HG03354 (cell line): ENCODE results near the gene PKP3.
"Not testable (repeated sequence)": the region's sequence is repeated elsewhere in the genome, so short reads cannot be mapped to it uniquely, and the experiment has no call there.

Experiments used
- ATAC-seq: cut with Tn5 transposase; IDR thresholded peaks from one replicate; pipeline ENCODE4 v1.9.1; 2021; ENCODE audit warnings: mild to moderate bottlenecking; ENCODE audit not compliant: unreplicated experiment, poor library complexity, severe bottlenecking

PKP3 gene

DNA sequence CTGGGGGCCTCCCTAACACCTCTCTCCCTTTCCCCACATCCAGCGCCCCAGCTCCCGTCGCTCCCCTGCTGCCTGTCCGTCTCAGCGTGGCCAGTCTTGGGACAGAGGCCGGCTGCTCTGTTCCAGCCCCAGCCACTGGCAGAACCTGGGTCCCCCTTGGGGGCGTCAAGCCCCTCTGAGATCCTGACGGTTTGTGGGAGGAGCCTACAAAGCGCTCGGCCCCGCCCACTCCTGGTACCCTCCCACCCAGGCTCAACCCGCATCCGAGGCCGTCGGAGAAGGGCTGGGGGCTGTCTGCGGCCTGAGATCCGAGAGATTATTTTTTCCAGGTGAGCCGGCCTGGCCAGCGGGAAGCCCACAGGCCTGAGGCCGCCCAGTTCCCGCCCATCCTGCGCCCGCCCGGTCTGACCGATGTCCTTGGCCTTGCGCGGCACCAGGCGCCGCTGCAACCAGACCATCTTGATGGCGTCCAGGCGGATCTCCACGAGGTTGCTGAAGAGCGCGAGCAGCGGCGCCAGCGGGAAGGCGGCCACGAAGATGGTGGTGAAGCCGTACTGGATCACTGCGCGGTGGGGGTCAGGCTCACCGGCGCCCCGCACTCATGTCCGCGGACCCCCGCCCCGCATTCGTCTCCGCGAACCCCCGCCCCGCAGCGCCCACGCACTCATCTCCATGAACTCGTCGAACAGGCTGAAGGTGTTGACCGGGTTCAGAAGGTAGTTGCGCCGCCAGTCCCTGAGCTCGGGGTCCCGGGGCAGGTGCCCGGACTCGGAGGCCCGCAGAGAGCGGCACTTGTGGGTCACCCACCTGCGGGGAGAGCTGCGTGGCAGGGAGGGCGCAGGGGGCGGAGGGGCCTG lies 26.3 kb downstream of the PKP3 start:
- ATAC-seq = no peak

DNA sequence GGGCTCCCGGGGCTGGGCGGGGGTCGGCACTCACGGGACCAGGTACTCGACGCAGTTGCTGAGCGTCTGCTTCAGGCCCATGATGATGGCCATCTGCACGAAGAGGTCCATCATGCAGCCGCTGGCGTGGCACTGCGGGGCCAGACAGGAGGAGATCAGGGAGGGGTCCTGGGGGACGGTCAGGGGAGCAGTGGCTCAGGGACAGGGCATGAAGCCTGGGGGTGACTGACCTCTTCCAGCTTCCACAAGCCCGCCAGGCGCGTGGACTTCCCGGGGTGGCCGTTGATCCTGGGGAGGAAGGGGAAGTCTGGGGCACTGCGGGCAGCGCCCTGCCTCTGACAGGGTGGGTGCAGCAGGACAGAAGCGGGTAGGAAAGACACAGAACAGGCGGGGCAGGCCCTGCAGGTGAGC lies 26.9 kb downstream of the PKP3 start:
- no peak for ATAC-seq

DNA sequence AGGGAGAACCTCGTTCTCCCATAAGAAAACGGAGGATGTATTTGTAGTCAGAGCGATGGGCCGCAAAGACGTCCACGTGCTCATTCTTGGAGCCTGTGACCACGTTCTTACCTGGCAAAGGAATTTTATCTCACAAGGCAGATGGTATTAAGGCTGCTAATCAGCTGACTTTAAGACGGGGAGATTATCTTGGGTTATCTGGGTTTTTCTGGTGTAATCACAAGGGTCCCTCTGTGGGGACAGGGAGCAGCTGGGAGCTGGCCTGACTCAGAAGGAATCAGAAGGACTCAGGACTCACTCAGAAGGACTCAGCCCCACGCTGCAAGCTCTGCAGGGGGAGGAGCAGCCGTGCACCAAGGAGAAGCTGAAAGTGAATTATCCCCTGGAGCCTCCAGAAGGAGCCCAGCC lies 28.2 kb downstream of the PKP3 start:
- no peak for ATAC-seq

DNA sequence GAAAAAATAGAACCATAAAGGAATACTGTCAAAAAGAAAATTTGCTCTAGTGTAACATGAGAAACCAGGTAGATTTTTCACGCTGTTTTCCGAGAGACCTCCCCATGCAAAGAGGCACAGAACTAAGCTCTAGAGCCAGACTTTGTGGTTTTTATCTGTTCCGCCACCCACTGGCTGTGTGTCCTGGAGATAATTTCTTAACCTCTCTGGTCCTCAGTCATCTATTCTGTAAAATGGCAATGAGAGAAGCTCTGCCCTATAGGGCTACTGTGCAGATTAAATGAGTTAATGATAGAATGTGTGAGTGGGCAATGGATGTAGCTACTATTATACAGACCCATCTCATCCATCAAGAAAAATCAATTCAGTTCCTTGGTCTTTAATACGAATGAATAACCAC lies 30.2 kb downstream of the PKP3 start:
- ATAC-seq = no peak

DNA sequence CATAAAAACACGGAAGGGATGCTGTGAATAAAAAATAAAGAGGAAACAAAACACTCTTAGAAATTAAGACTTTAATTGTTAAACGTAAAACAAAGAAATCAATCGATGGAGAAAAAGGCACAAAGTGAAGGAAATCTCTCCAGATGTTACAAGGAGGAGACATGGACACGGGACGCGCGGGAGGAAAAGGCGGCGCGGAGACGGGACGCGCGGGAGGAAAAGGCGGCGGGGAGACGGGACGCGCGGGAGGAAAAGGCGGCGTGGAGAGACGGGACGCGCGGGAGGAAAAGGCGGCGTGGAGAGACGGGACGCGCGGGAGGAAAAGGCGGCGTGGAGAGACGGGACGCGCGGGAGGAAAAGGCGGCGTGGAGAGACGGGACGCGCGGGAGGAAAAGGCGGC lies 30.8 kb downstream of the PKP3 start:
- not testable (repeated sequence) for ATAC-seq

DNA sequence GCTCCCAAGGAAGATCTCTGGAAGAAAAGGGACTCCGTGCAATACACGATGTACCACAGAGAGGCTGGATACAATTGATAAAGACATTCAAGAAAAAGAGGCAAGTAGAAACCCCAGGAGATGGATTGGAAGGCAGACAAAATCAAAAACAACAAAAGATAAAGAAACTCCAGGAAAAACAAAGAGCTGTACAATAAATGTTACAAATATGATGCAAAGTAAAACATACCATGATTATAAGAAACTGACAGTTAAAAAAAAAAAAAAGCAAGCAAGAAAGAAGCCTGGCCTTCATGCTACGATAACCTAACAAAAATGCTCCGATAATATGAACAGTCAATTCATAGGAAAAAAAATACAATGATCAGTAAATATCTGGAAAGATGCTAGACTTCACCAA lies 31.3 kb downstream of the PKP3 start:
- no peak for ATAC-seq

DNA sequence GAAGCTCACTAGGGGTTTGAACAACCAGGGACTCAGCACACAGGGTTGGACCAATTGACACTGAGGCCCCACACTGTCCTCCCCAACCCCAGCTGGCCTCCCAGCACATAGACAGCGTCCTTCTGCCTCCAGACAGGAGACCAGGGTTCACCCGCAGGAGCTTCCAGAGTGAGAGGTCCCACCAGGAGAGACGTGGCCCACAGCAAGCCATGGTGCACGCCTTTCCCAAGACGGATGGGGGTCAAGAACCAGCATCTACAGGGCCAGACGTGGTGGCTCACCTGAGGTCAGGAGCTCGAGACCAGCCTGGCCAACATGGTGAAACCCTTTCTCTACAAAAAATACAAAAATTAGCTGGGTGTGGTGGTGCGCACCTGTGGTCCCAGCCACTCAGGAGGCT lies 32.8 kb downstream of the PKP3 start:
- ATAC-seq = no peak

DNA sequence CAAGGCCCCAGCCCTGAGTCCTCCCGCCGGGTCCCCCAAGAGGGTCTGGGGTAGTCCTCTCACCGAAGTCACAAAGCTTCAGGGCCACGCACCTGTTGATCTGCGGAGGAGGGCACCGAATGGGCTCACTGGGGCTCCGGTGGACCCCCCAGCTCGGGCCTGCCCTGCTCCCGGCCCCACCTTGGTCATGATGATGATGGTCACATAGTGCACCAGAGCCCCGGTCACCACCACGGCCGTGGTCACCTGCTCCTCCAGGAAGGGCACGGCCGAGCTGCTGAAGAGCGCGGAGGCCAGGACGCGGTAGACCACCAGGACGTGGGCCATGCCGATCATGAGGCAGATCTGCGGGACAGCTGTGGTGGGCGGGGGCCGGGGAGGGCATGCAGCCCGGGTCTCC lies 34.3 kb downstream of the PKP3 start:
- no peak for ATAC-seq

DNA sequence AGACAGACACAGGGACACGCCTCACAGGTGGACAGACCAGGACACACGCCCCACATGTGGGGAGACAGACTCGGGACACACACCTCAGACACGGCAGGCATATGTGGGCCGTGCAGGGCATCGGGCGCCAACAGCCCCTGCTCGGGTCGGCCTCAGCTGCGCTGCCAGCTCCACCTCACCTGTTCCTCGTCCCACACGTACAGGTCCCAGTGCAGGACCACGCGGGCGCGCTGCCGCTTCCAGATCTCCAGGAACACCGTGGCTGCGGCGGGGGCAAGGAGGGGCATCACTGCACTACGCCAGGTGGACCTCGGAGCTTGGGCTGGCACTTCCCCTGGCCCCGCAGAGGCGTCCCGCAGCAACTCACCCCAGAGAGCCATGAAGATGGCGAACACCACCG lies 35.4 kb downstream of the PKP3 start:
- no peak for ATAC-seq

DNA sequence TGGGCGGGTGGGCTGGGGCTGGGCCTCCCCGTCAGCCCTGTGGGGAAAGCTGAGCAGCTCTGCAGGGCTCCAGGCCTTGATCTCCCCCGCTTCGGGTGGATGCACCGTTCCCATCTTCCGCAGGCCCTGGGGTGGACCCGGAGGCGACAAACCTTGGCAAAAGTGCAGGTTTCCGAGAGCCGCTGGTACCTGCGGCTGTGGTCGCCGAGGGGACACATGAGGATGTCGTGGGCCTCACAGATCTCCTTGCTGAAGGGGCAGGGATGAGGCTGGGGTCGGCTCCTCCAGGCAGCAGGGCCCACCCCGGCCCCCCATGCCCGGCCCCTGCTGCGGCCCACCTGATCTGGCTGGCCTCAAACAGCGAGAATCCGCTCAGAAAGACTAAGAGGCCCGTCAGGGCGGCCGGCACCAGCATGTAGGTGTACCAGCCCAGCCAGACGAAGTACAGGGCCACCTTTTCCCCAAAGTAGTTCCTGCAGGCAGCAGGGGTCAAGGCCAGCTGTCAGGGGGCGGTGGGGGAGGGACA lies 36.0 kb downstream of the PKP3 start:
- no peak for ATAC-seq

DNA sequence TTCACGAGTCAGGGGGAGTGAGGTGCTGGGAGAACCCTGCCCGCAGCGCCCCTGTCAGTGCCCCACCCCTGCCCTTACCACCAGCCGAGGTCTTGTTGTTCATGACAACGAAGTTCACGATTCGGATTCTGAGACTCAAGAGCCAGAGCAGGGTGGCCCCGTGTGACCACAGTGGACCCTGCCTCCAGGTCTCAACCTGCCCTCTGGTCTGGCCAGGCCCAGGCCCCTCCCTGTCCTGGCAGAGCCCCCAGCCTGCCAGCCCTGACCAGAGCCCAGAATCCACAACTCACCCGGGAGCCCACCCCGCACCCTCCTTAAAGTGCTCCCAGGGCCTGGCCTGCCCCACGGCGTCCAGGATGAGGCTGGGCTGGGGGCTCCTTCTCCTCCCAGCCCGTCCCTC lies 37.9 kb downstream of the PKP3 start:
- no peak for ATAC-seq

DNA sequence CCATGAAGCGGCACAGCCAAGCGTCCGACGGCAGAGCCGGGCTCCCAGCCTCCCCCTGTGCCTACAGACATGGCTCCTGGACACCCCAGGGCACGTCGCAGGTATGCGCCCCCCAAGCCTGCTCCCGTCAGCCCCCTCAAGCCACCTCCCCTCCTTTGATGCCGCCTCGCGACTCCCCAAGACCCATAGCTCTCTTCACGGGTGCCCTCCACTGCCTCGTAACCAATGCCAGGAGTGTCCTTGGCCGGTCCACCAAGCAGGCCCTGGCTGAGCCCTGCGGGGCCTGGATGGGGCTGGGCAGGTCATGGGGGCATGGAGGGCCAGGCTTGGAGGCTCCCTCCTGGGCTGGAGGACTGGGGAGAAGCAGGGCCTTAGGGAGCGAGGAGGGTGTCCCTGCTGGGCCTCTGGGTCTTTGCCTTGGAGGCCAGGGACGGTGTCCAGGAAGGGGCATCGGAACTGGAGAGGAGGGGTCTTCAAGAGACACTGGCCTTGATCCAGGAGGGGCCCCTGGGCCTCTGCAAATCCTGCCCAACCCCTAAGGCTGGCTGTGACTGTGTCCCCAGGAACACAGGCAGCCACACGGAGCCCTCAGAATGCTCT lies 38.6 kb downstream of the PKP3 start:
- ATAC-seq = no peak

DNA sequence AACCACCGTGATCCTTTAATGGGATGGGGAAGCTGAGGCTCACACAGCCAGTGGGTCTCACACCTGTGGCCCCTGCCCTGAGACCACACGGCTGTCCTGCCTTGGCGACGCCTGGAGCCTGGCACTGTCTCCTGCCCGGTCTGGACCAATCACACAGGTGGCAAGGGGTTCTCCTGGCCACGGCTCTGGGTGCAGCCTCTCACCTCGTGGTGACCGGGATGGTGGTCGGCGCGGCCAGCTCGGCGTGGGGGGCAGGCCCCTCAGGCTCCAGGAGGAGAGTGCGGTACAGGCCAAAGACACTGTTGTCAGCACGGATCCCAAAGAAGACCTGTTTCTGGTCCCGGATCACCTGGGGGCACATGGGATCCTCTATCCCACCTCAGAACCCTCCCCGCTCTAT lies 39.1 kb downstream of the PKP3 start:
- no peak for ATAC-seq

DNA sequence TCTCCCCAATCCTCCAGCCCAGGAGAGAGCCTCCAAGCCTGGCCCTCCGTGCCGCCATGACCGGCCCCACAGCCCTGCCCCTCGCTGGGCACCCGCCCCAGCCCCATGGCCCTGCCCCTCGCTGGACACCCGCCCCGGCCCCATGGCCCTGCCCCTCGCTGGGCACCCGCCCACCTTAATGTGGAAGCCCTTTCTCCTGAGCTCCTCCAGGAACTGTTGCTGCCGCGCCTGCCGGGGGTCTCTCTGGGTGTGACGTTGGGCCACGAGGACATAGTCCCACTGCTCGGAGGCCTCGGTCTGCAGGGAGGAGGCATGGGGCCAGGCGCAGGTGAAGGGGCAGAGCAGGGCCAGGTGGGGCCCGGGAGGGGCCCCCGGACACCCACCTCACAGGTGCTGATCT lies 39.6 kb downstream of the PKP3 start:
- ATAC-seq = no peak

DNA sequence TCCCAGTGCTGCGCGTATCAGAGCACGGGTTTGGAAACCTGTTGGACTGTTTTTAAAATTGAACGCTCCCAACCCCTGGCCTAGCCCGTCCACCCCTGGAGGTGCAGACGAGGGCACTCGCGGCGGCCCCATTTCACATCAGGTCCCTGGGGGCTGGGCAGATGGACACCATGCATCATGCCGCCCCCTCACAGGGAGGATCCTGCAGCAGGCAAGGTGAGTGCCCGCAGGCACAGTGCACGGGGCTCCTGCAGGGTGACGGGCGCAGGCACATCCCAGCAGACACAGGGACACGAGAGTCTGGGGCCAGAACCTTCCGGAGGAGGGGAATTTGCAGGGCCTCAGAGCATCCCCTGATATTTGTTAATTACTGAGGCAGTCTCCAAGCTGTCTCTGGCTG lies 40.5 kb downstream of the PKP3 start:
- ATAC-seq = no peak

DNA sequence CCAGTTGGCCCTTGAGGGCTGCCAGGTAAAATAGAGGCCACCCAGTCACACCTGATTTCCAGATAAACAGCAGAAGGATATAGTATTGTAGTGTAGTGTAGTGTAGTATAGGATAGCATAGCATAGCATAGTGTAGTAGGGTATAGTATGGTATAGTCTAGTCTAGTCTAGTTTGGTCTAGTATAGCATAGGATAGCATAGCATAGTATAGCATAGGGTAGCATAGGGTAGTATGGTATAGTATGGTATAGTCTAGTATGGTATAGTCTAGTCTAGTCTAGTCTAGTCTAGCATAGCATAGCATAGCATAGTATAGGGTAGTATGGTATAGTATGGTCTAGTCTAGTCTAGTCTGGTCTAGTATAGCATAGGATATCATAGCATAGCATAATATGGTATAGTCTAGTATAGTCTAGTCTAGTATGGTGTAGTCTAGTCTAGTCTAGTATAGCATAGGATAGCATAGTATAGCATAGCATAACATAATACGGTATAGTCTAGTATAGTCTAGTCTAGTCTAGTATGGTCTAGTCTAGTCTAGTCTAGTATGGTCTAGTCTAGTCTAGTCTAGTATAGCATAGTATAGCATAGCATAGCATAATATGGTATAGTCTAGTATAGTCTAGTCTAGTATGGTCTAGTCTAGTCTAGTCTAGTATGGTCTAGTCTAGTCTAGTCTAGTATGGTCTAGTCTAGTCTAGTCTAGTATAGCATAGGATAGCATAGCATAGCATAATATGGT lies 41.2 kb downstream of the PKP3 start:
- not testable (repeated sequence) for ATAC-seq

DNA sequence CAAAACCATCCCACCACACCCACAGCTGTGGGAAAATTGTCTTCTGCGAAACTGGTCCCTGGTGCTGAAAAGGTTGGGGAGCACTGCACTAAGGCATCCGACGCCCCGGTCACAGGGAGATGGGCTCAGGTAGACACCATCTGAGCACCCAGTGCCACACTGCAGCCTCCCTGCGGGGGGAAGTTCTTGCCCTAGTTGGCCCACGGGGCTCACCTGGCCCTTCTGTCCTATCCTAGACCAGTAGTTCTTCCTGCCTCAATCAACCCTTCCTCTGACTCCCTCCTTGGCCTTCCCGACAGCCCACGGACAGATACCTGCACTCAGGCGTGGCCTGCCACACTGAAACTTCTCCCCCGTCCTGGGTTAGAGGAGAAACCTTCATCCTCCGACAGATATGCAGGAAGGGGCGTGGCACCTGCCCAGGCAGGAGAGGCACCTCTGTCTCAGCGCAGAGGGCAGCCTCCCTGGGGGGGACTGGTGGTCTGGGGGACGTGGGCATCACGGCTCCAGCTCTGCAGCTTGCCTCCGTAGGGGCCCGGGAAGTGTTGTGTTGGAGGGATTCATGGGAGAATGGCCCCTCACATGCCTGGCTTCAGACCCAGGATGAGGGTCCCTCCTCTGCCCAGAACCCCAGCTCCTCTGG lies 43.3 kb downstream of the PKP3 start:
- no peak for ATAC-seq

DNA sequence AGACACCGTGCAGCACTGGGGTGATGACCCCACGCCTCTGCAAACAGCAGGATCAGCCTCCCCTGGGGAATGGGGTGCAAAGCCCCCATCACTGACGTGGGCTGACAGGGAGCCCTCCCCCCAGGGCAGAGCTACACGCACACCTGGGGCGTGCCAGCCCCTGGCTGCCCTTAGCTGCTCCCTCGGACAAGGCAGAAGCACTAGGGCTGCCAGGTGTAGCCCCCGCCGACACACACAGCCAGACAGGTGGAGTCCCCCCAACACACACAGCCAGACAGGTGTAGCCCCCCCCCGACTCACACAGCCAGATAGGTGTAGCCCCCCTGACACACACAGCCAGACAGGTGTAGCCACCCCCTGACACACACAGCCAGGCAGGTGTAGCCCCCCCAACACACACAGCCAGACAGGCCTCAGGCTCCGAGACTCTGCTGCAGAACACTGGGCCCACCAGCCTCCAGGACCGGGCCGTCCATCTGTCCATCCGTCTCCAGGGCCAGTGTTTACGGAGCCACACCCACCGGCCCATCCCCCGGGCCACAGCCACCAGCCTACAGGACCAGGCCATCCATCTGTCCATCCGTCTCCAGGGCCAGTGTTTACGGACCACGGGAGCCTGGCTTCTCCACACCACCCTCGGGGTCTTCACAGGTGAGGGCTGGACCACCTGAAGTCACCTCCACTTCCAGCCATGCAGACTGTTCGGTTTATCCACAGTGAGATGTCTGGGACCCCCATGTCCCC lies 44.3 kb downstream of the PKP3 start:
- ATAC-seq = no peak

DNA sequence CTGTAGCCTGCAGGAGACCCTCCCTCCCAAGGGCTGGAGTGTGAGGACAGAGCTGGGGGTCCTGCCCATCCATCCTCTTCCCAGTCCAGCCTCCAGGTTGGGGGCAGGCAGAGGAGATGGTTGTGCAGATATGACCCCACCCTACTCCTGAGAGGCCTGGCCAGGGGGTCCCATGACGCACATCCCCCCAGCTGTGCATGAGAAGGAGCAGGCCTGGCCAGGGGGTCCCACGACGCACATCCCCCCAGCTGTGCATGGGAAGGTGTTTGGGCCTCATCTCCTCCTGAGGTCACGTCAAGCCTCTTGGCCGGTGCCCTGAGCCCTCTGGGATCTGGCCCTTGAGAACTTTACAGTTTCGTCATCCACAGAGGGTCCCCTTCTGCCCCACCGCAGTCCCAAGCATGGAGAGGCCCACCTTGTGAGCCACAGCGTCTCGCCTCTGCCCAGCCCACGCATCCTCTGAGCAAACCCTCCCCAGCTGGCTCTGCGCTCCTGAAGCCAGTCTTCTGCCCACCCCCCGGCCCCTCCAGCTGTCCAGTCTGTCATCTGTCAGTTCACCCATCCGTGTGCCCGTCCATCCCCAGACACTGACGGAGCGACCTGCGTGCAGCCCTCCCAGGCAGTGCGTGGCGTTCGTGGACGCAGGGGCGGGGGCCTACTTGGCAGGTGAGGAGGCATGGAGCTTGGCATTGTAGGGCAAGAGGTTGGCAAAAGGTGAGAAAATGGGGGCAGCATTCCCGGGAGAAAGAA lies 45.5 kb downstream of the PKP3 start:
- ATAC-seq = no peak
